Neural cell (in vitro differentiated cells): ENCODE results near the gene FSTL5. TPM values are rescaled to one million over a fixed set of nuclear protein-coding genes. Genes with fewer than 3 reads are reported as not detected.

Experiments used
- H2AFZ ChIP-seq: fragments of 200-600, 300-800 bp; sonication (generic), shearing (Covaris generic); 2 replicates; pipeline ENCODE4 v1.6.0; 2014; ENCODE audit warnings: low read depth, mild to moderate bottlenecking, antibody characterized with exemption, low read length, moderate library complexity
- H3F3A ChIP-seq: fragments of 200-600 bp; shearing (Covaris generic); 2 replicates; pipeline ENCODE4 v1.6.1; 2016; ENCODE audit warnings: mild to moderate bottlenecking, moderate library complexity, mixed read lengths, antibody characterized with exemption, low read length; ENCODE audit not compliant: insufficient read depth, poor library complexity, severe bottlenecking
- H3K27ac ChIP-seq: fragments of 200-600, 300-800 bp; sonication (generic), shearing (Covaris generic); 2 replicates; pipeline ENCODE4 v1.5.1; 2014; ENCODE audit warnings: mild to moderate bottlenecking, low read length, moderate library complexity
- H3K27me3 ChIP-seq: fragments of 300-800, 200-600 bp; sonication (generic), shearing (Covaris generic); 2 replicates; pipeline ENCODE4 v1.6.0; 2014; ENCODE audit warnings: mild to moderate bottlenecking, low read depth, low read length, moderate library complexity; ENCODE audit not compliant: insufficient read depth
- H3K36me3 ChIP-seq: fragments of 300-800, 200-600 bp; sonication (generic), shearing (Covaris generic); 2 replicates; pipeline ENCODE4 v1.5.1; 2014; ENCODE audit warnings: mild to moderate bottlenecking, antibody characterized with exemption, low read length, moderate library complexity; ENCODE audit not compliant: insufficient read depth
- H3K4me2 ChIP-seq: fragments of 300-800, 200-600 bp; sonication (generic), shearing (Covaris generic); 2 replicates; pipeline ENCODE4 v1.6.0; 2014; ENCODE audit warnings: mild to moderate bottlenecking, low read length
- H3K4me3 ChIP-seq: fragments of 300-800, 200-600 bp; sonication (generic), shearing (Covaris generic); 2 replicates; pipeline ENCODE4 v1.5.1; 2014; ENCODE audit warnings: mild to moderate bottlenecking, low read length, moderate library complexity
- H3K79me2 ChIP-seq: fragments of 200-600 bp; shearing (Covaris generic); replicated peaks from 2 replicates; pipeline ENCODE4 v1.6.0; 2014; ENCODE audit warnings: mild to moderate bottlenecking, low read length, moderate library complexity; ENCODE audit not compliant: insufficient read depth
- H3K9ac ChIP-seq: fragments of 300-800, 200-600 bp; sonication (generic), shearing (Covaris generic); 2 replicates; pipeline ENCODE4 v1.6.1; 2016; ENCODE audit warnings: mild to moderate bottlenecking, low read length, mixed read lengths
- H3K9me2 ChIP-seq: fragments of 200-600 bp; shearing (Covaris generic); 2 replicates; pipeline ENCODE4 v1.6.1; 2016; ENCODE audit warnings: mild to moderate bottlenecking, low read length, mixed read lengths; ENCODE audit not compliant: insufficient read depth
- H3K9me3 ChIP-seq: fragments of 200-600, 300-800 bp; sonication (generic), shearing (Covaris generic); 2 replicates; pipeline ENCODE4 v1.6.1; 2016; ENCODE audit warnings: mild to moderate bottlenecking, mixed run types, low read length, moderate library complexity, mixed read lengths
- H4K20me1 ChIP-seq: fragments of 200-600 bp; shearing (Covaris generic); 2 replicates; pipeline ENCODE4 v1.6.1; 2016; ENCODE audit warnings: mild to moderate bottlenecking, mixed run types; ENCODE audit not compliant: insufficient read depth
- CTCF ChIP-seq: fragments of 450-650 bp; IDR thresholded peaks from 2 replicates; pipeline ENCODE4 v1.5.1; 2014; ENCODE audit warnings: antibody characterized with exemption, mild to moderate bottlenecking, moderate library complexity; ENCODE audit not compliant: poor library complexity, severe bottlenecking
- EP300 ChIP-seq: fragments of 450-650 bp; conservative IDR thresholded peaks from 2 replicates; pipeline ENCODE4 v1.6.1; 2014; ENCODE audit warnings: antibody characterized with exemption, mild to moderate bottlenecking, moderate library complexity; ENCODE audit not compliant: poor library complexity, severe bottlenecking
- EZH2 ChIP-seq: fragments of 200-600, 300-800 bp; shearing (Covaris generic), sonication (generic); IDR thresholded peaks from 2 replicates; pipeline ENCODE4 v1.6.1; 2014; ENCODE audit warnings: antibody characterized with exemption, low read length, borderline replicate concordance, mild to moderate bottlenecking; ENCODE audit not compliant: insufficient read depth, poor library complexity, severe bottlenecking
- MXI1 ChIP-seq: fragments of 450-650 bp; conservative IDR thresholded peaks from 2 replicates; pipeline ENCODE4 v1.6.1; 2014; ENCODE audit warnings: antibody characterized with exemption, mild to moderate bottlenecking; ENCODE audit not compliant: poor library complexity, severe bottlenecking
- POLR2AphosphoS5 ChIP-seq: IDR thresholded peaks from 2 replicates; pipeline ENCODE4 v1.6.1; 2012
- RAD21 ChIP-seq: fragments of 450-650 bp; conservative IDR thresholded peaks from 2 replicates; pipeline ENCODE4 v1.6.1; 2014; ENCODE audit warnings: antibody characterized with exemption, mild to moderate bottlenecking, moderate library complexity
- REST ChIP-seq: IDR thresholded peaks from 2 replicates; pipeline ENCODE4 v1.6.1; 2012; ENCODE audit warnings: borderline replicate concordance
- SMC3 ChIP-seq: fragments of 450-650 bp; conservative IDR thresholded peaks from 2 replicates; pipeline ENCODE4 v1.6.1; 2014; ENCODE audit warnings: antibody characterized with exemption, mild to moderate bottlenecking, moderate library complexity; ENCODE audit not compliant: poor library complexity
- TAF1 ChIP-seq: IDR thresholded peaks from 2 replicates; pipeline ENCODE4 v1.6.1; 2012; ENCODE audit warnings: low read depth
- polyA plus RNA-seq: library from polyadenylated mRNA; depleted of rRNA; stranded (reverse); fragments of >200 nt; gene quantifications from 2 replicates; pipeline ENCODE4 v1.2.3, GENCODE V29; 2014

The FSTL5 gene
- polyA plus RNA-seq, 1 donor from 2014 or later, result 6.8 TPM

GRCh38 chr4:161937596-161937995, 226.2 kb downstream of the FSTL5 start:
- Histone ChIP-seq H3K9ac (no peak overlapping the region), H2AFZ (no peak overlapping the region), H3K36me3 (no peaks in the 10 kb centered on the region), H4K20me1 (no peaks in the 10 kb centered on the region), H3F3A (no peaks in the 10 kb centered on the region), H3K9me2 (no peaks in the 10 kb centered on the region), H3K27me3 (no peaks in the 10 kb centered on the region), H3K4me3 (no peak overlapping the region), H3K79me2 (no peaks in the 10 kb centered on the region), H3K27ac (no peak overlapping the region), H3K4me2 (no peak overlapping the region), H3K9me3 (no peaks in the 10 kb centered on the region)
- TF ChIP-seq EP300 (no peak), TAF1 (no peak), EZH2 (no peak), CTCF (no peak), SMC3 (no peak)

DNA sequence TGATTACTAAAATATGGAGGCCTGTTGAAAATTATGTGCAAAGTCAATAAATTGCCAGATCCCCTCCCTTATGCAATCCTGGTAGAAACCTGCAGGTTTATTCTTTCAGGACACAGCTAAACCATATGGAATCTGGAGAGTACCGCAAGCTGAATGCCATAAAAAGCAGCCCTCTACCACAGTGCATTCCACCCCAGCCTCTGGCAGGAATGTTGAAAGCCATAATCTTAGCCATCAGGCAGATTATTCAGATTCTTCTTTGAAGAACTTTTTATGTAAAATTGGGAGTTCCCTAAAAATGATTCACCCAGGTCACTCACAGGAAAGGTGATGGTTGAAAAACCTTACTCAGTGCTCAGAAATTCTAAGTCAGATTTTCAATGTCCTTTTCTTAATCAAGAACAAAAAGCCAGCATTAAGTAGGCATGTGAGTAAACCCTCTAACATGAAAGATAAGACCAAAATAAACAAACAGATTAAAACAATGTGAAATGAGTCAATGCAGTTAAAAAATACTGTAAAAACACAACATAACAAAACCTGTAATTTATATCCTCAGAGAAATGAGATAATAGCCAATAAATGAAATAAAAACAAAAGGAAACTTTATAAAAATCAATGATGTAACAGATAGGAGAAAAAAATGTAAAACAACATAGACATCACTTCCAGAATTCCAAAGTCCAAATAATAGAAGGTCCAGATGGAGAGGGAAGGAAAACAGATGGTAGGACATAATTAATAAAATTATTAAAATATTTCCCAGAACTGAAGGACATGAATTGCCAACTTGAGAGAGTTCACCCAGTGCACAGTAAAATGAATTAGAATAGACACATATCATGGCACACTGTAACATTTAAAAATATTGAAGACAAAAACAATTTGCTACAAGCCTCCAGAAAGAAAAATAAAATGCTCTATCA, 226.9 kb downstream of the FSTL5 start:
- no peak overlapping the region for H3K9ac ChIP-seq
- H3K4me3 ChIP-seq, result no peak overlapping the region
- H3K9me2 ChIP-seq, result no peaks in the 10 kb centered on the region
- H2AFZ ChIP-seq, result no peak overlapping the region
- H3K9me3 ChIP-seq, result no peaks in the 10 kb centered on the region
- H3K27ac ChIP-seq, result no peak overlapping the region
- no peak overlapping the region for H3K4me2 ChIP-seq
- no peaks in the 10 kb centered on the region for H4K20me1 ChIP-seq
- H3K36me3 ChIP-seq, result no peaks in the 10 kb centered on the region
- H3K27me3 ChIP-seq, result no peaks in the 10 kb centered on the region
- no peaks in the 10 kb centered on the region for H3F3A ChIP-seq
- no peaks in the 10 kb centered on the region for H3K79me2 ChIP-seq
- TF ChIP-seq CTCF, result no peak
- TF ChIP-seq REST, result no peak
- no peak for TF ChIP-seq EZH2
- TF ChIP-seq TAF1, result no peak
- no peak for TF ChIP-seq POLR2AphosphoS5
- no peak for TF ChIP-seq EP300
- no peak for TF ChIP-seq RAD21
- TF ChIP-seq SMC3, result no peak
- no peak for TF ChIP-seq MXI1
